ENCODE results near the gene PIK3AP1. TPM values are rescaled to one million over a fixed set of nuclear protein-coding genes. Genes with fewer than 3 reads are reported as not detected.

PIK3AP1 gene
- total and polyA plus RNA-seq, 2 of the 8 experiments (the other 6 are each of a cell fraction or from before 2014, with no cell fraction given) = 1.9 to 4.5 TPM

GRCh38 chr10:96608805-96609204, 111.5 kb downstream of the PIK3AP1 start (continued):
- TF ChIP-seq CTBP2 (IDR thresholded peaks at IDR 0.05; ENCODE audit: borderline replicate concordance, insufficient read depth, insufficient read length, low read length) = no peak
- TF ChIP-seq SIRT6 (IDR thresholded peaks at IDR 0.05; ENCODE audit: low read length) = no peak
- TF ChIP-seq FOSL1 (IDR thresholded peaks at IDR 0.05; ENCODE audit: insufficient read depth, low read depth, low read length) = no peak
- no peak for TF ChIP-seq POLR2A (IDR thresholded peaks at IDR 0.05; ENCODE audit: control extremely low read depth in 1 of 2, low read depth in 2 of 2, low read length in 2 of 2)

Measured in H1 (cell line).